ENCODE measurements around the gene TMEM156.
"Not testable (repeated sequence)": the region's sequence is repeated elsewhere in the genome, so short reads cannot be mapped to it uniquely, and the experiment has no call there.

- not testable (repeated sequence) for TF ChIP-seq CTCF (conservative IDR thresholded peaks at IDR 0.05 in 1 of 2, IDR thresholded peaks at IDR 0.05 in 1 of 2; ENCODE audit: low read depth in 1 of 2, low read length in 2 of 2); EZH2 (IDR thresholded peaks at IDR 0.05; ENCODE audit: low read length, missing control alignments)
Measured at GRCh38 chr4:38988353-38988752, 43.9 kb downstream of the TMEM156 start.

All from fibroblast of lung (primary cell).